HG03103 (cell line): Measurements from ENCODE around the gene LRRFIP1.

ENCODE experiments used
- ATAC-seq: cut with Tn5 transposase; IDR thresholded peaks from one replicate; pipeline ENCODE4 v1.9.1; 2021; ENCODE audit warnings: low read depth; ENCODE audit not compliant: unreplicated experiment

The LRRFIP1 gene

DNA sequence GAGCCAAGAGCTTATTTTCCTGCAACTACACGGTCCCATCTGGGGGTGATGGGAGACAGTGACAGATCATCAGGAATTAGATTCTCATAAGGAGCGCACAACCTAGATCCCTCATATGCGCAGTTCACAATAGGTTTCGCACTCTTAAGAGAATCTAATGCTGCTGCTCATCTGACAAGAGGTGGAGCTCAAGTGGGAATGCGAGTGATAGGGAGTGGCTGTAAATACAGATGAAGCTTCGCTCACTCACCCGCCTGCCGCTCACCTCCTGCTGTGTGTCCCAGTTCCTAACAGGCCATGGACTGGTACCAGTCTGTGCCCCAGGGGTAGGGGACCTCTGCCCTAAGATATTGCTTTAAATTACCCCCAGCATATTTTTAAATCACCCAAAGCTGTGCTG, 10.8 kb downstream of the LRRFIP1 start:
- no peak for ATAC-seq

DNA sequence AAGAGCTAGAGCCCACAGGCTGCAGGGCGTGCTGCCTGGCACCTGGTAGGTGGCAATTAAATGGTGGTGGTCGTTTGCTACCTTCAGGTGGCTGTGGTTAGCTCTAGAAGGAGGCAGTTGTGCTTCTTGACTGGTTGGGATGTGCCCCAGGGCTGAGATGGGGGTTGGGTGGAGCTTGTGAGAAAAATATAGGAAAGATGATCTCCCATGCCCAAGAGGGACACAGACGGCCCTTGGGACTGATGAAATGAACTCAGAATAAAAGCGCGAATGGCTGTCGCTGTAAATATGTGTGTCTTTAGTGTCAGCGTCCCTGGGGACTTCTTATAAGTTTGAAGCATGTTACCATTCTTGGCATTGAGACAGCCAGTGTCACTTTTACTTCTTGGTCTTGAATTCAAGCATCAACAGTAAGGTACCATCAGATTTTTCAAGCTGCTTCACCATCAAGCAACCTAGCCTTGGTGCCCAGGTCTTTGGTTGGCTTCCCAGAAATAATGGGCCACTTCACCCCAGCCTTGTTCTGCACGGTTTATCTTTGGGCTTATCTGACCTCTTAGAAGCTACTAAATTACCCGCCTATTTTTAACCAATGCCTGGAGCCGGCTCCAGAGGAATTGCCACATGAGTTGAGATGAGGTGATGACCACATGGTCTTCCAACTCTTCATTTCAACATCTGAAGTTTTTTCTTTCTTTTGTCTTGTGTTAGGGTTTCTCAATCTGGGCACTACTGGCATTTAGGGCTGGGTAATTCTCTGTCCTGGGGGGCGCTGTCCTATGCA, 11.9 kb downstream of the LRRFIP1 start:
- no peak for ATAC-seq

DNA sequence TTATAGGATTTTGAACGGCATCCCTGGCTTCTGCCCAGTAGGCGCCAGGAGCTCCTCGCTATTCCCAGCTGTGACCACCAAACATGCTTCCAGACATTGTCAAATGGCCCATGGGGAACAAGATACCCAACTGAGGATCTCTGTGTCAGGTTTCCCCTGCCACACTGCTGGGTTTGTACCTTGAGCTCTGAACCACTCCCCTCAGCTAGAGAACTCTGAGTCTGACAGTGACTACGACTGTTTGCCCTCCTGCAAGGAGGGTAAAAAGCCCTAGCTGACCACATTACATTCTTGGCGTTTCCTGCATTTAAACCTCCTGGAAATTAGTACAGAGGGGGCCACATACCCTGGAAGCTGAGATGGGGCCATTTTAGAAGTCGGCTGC, 12.4 kb downstream of the LRRFIP1 start:
- ATAC-seq: no peak

DNA sequence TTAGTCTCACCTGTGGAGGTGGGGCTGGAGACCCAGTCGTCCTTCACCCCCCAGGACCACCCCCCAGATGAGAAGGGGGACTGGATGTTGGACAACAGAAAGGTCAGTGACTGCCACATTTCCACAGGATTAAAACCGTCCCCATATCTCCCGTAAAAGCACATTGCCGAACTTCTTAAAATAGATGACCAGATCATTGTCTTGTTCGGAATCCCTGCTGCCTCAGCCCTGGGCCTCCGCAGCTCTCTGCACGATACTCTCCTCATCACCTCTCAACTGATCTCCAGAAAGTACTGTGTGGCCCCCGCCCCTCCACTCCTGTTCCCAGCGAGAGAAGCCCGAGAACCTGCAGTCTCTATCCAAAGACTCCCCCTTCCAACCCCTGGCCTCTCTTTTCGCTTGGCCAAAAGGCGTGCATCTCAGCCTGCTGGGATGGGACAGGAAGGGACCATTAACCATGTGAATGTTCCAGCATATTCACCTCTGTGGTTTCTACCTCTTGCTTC, 13.2 kb downstream of the LRRFIP1 start:
- no peak for ATAC-seq

DNA sequence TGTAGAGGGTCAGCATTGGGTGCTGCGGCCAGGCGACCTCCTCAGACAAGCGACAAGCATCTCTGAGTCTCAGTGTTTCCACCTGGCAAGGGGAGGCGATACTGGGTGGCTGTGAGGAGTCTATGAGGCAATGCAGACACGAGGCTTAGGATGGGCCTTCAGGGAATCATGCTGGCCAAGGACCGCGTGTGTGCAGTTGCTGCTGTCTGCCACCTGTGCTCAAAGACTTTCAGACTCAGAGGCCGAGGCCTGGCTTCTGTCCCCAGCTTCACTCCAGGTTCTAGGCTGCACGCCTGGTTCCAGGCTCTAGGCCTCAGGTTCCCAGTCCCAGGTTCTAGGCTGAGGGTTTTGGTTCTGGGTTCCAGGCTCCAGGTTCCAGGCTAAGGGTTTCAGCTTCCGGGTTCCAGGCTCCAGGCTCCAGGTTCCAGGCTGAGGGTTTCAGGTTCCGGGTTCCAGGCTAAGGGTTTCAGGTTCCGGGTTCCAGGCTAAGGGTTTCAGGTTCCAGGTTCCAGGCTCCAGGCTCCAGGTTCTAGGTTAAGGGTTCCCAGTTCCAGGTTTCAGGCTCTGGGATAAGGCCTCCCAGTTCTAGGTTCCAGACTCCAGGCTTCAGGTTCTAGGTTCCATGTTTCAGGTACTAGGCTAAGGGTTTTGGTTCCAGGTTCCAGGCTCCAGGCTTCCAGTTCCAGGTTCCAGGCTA, 14.8 kb downstream of the LRRFIP1 start:
- ATAC-seq: no peak

DNA sequence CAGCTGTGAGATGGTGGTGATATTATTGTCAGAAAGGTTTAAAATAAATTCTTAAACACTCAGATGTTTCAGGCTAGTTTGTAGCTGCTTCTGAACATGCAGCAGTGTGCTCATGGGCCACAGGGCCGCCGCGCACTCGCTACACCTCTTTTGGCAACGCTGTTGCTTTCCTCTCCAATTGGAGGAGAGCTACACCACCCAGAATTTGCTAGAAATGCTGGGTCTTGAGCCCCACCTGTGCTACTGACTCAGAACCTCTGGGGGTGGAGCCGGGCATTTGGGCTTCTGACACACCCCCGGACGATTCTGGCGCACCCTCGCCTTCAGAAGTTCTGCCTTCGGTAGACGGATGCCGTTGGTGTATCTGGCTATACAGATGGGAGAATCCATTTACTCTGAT, 15.7 kb downstream of the LRRFIP1 start:
- no peak for ATAC-seq

DNA sequence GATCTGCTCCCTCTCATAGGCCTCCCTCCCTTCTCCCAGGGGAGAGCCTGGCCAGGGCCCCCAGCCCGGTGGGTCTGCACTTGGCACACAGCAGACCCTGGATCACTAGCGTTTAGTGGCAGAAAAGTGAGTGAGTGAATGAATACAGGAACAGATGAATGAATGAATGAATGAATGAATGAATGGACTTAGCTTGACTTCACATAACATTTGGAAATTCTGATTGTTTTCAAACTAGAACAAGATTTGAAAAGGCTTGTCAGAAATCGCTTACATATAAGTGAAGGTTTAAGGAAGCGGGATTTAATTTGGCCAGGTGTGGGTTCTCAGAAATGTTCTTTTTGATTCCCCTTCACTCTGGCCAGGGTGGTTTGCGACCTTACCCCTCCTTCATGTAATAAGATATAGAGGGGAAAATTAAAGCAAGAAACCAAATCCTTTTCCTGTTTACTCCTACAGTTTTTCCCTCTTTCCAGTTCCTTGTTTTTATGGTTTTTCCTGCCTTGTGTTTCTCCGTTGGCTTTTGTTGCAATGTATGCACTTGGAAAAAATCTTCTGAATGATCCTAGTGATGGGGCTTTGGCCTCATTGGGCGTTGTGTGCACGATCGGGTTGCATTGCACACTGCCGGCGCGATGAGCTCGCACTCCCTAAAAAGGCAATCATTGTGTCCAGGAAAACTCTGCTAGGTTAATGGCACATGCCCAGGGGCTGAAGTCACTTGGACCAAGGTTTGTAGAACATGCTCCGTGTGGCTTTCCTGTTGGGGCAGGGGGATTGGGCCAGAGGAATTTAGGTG, 16.4 kb downstream of the LRRFIP1 start:
- no peak for ATAC-seq

DNA sequence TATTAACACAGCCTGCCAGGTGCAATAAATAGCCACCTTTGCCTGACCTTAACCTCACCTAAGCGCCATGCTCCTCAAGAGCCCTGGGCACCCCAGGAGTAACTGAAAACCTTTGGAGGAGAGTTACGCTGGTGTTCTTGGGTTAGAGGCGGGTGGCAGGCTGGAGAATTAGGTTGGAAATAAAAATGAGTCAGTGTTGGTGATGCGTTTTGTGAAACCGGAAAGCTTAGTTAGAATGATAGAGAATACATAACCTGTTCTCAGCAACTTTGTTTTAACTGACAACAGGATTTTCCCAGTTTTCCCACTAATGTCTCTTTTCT, 17.0 kb downstream of the LRRFIP1 start:
- ATAC-seq: no peak

DNA sequence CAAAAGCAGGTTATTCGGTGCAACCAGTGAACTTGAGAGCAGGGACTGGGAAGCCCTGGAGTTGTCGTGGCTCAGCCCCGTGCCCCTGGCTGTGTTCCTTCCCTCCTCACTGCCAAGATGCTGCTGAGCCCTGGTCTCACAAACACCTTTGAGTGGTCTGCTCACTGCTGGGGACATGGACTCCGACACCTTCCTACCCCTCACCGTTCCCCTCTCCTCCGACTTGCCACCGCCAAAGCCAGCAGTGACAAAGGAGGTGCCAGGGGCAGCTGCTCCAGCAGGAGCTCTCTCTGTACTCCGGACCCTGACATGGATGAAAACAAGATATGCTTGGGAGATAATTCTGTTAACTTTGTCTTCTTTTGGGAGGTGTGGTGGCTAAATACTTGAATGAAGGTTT, 17.9 kb downstream of the LRRFIP1 start:
- no peak for ATAC-seq

DNA sequence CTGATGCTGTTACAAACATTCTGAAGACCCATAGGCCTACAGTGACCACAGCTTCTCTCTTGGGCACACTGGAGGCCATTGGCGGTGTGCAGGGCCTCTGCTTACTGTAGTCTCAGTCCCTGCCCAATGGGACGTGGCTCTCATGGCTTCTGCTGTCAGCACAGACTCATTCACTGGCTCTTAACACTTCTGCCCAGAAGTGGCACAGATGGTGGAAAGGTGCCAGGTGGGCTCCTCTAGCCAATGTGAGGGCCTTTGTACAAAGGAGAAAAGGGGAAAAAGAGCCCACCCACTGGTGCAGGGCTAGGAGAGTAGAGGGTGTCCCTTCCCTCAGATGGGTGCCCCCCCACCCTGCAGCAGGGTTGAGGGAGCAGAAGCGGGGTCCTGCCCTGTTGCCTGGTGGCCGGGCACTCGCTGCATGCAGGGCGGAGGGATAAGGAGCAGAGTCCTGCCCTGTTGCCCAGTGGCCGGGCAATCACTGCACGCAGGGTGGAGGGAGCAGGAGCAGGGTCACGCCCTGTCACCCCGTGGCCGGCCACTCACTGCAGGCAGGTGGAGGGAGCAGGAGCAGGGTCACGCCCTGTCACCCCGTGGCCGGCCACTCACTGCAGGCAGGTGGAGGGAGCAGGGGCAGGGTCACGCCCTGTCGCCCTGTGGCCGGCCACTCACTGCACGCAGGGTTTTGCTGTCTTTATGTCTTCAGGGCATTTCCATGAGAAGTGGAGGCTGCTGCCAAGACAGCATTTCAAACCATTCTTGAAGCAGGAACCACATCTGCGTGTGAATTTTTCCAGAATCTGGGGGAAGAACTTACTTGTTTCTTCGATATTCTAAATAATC, 20.0 kb downstream of the LRRFIP1 start:
- no peak for ATAC-seq

DNA sequence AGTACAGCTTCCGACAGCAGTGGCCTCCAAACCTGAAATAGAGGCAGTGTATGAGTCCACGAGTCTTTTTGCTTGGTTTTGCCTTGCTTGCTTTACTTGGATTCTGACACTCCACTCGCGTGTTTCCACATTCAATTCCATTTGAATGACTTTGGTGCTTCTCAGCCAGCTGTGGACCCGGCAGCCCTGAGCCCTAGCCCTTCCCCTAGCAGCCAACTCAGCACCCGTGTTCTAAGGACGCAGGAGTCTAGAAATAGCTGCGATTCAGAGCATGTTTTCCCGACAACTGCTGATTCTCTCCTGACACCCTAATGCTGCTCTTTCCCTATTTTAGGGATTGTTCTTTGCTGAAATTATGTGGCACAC, 20.6 kb downstream of the LRRFIP1 start:
- no peak for ATAC-seq

DNA sequence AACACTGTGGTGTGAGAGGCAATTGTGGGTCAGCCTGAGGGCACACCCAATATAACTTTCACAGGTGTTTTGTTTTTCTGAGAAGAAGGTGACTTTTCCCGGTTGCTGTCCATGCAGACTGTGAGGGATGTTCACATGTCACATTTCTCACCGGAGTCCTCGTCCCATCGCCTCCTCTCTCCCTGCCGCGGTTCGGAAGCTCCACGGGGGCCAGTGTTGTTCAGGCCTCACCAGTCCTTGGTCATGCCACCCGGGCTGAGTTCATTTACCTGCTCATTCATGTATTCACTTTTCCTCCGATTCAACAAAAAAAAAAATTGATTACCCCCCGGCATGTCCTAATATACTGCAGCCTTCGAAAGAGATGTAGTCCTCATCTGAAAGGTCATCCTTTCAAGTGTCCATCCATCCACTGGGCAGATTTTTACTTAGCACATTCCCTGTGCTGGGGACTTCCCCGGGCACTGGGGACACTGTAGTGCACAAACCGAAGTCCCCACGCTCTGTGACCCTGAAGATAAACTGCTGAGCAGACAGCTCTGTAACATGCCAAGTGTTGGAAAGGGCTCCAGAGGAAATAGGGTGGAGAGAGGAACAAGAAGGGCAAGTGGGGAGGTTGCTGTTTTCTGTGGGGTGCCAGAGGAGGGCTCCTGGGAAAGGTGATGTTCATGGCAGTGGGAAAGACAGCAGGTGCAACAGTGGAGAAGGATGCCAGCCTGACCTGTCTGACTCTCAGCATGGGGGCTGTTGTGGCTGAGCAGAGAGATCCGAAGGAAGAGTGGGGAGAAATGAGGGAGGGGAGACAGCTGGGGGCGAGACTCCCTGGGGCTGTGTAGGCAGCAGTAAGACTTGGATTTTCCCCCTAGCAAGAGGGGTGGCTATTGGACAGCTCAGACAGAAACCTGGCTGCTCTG, 22.4 kb downstream of the LRRFIP1 start:
- no peak for ATAC-seq

DNA sequence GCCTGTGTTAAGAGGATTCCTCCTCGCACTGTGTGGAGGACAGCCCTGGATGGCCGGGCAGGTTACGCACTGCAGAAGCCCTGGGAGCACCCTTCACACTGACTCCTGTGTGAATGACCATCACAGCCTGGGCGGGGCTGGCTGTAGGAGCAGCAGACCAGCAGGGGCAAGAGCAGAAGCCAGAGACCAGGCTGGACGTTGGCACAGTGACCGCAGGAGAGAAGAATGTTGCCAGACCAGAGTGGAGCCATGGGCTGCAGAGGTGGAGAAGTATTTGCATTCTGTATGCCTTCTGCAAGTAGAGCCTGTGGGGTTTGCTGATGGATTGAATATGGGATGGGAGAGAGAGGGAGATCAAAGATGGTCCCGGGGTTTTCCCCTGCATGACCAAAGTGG, 23.1 kb downstream of the LRRFIP1 start:
- no peak for ATAC-seq

DNA sequence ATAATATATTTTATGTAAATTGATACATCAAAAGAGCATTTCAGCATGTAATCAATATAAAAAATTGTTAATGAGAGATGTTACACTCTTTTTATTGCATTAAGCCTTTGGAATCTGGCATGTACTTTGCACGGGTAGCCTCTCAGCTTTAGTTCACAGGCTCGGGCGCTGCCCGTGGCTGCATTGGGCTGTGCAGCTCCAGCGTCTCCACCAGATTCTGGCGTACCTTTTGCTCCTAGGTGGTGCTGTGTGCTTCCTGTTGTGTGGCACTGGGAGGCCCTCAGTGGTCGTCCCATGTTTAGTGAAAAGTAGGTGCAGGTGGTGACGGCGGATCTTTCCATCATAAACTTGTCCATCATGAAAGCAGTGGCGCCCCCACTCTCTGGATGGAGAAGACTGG, 24.4 kb downstream of the LRRFIP1 start:
- ATAC-seq: no peak

DNA sequence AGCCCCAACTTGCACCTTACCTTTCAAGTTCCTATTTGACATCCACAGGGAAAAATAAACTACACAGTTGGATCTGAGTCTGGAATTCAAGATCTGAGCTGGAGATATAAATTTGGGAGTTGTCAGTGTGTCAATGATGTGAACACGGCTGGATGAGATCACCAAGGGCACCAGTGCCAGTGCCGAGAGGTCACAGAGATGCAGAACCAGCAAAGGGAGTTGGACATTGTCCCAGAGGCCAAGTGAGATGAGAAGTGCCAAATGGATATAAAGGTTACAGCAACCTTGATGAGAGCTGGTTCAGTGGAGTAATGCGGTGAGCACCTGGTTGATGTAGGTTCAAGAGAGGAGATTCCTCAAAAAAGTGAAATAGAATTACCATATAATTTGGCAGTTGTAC, 24.8 kb downstream of the LRRFIP1 start:
- no peak for ATAC-seq

DNA sequence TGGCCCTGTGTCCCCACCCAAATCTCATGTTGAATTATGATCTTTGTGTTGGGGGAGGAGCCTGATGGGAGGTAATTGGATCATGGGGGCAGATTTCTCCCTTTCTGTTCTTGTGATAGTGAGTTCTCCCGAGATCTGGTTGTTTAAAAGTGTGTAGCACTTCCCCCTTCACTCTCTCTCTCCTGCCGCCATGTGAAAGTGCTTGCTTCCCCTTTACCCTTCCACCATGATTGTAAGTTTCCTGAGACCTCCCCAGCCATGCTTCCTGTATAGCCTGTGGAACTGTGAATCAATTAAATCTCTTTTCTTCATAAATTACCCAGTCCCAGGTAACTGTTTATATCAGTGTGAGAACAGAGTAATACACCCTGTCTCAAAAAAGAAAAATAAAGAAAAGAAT, 25.5 kb downstream of the LRRFIP1 start:
- no peak for ATAC-seq

DNA sequence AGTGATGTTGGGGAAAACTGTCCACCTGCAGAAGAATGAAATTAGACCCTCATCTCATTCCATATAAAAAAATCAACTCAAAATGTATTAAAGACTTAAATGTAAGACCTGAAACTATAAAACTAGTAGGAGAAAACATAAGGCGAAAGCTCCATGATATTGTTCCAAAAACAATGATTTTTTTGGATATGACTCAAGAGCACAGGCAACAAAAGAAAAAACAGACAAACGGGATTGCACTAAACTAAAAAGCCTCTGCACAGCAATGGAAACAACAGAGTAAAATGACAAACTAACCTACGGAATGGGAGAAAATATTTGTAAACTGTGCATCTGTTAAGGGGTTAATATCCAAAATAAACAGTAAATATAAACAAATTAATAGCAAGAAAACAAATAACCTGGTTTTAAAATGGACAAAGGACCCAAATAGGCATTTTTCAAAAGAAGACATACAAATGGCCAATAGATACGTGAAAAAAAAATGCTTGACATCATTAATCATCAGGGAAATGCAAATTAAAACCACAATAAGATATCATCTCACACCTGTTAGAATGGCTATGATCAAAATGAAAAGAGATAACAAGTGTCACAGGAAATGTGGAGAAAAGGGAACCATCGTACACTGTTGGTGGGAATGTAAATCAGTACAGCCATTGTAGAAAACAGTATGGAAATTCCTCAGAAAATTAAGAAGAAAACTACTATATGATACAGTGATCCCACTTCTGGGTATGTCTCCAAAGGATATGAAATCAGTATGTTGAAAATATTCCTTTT, 26.6 kb downstream of the LRRFIP1 start:
- no peak for ATAC-seq

DNA sequence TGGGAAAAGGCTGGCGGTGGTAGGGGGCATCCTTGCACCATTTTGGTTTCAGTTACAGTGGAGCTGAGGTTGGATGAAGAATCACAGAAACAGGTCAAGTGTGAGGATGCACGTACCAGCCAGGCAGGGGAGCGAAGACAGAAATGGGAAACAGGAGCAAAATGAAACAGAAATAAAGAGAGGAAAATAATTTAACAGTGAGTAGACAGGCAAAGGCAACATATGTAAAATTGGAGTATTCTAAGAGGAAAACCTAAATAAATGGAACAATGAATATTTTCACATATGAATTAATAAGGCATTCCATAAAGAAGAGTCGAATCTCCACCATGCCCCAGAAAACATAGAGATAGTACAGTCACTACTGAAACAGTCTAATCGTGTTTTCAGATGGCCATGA, 29.7 kb downstream of the LRRFIP1 start:
- ATAC-seq: no peak

DNA sequence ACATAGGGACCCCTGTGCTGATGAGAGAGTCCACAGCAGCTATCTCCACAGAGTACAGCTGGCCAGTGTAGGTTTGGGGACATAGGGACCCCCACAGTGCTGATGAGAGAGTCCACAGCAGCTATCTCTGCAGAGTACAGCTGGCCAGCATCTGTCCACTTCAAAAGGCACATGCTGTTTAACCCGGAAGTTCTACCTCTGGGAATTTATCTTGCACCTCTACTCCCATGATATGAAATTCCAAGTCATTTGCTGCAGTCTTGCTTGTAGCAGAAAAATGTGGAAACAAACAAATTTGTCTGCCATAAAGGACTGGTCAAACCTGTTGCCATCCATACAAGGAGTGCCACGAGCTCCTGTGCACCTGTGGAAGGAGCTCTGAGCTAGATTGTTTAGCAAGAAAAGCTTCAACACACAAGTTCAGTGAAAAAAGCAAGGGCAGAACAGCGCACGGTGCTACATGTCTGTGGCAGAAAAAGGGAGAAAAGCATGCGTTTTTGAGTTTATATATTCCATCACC, 33.1 kb downstream of the LRRFIP1 start:
- no peak for ATAC-seq
